Stimulated activated CD4-positive, alpha-beta T cell treated with anti-CD3 and anti-CD28 coated beads, TNF-alpha, amount 100 ng/mL, for 48 hours (primary cell): ENCODE measurements around the gene IRAK1BP1.
"Not testable (repeated sequence)": the region's sequence is repeated elsewhere in the genome, so short reads cannot be mapped to it uniquely, and the experiment has no call there.

Experiments used
- DNase-seq, 3 donors: peaks; one replicate each; pipeline ENCODE4 v3.0.0-alpha.2; 2020; ENCODE audit warnings: low read depth in 3 of 3

The IRAK1BP1 gene

DNA sequence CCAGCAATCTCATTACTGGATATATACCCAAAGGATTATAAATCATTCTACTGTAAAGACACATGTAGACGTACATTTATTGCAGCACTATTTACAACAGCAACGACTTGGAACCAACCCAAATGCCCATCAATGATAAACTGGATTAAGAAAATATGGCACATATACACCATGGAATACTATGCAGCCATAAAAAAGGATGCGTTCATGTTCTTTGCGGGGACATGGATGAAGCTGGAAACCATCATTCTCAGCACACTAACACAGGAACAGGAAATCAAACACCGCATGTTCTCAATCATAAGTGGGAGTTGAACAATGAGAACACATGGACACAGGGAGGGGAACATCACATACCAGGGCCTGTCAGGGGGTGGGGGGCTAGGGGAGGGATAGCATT is 22.6 kb downstream of the IRAK1BP1 start:
- DNase-seq: not testable (repeated sequence)

DNA sequence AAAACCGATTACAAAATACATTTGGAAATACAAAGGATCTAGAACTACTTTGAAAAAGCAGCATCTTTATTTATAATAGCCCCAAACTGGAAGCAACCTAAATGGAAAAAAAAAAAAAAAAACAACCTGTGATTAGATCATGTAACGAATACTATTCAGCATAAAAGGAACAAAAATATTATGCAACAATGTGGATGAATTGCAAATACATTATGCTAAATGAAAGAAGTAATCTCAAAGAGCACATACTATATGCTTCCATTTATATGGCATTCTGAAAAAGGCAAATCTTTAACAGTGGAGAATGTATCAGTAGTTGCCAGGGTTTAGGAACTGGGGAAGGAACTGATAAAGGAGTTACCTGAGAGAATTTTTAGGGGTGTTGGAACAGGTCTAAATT is 28.9 kb downstream of the IRAK1BP1 start:
- DNase-seq: no peak

DNA sequence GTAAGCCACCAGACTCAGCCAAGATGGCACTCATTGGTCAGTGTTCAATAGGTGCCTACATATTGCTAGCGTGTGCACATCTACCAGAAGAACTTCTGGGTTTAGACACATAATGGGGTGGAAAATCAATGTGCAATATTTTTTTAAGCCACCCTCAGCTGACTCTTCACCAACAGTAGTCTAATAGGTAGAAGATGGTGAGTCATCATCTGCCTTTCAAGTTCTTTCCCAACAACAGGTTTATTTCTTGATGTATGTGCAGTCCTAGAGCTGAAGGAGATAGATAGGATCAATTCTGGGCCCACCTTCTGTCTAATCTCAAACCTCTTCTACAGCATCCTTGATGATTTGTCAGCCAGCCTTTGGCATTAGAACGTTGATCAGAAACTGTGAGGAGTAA is 41.3 kb downstream of the IRAK1BP1 start:
- DNase-seq: no peak

DNA sequence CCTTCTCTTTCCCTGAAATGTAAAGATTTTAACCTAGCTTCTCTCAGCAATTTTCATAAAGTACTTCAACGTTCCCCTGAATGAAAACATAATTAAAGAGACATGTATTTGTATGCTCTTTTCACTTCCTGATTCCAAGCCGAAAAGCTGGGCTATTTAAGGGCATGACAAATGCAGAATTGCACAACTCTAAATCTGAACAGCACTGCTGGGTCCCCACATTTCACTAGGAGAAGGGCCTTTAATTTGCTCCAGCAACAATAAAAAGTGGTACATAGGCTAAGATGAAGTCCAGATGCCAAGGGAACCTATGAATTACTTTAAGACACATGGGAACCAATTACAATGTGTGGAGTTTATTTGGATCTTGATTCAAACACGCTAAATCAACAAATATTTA is 42.0 kb downstream of the IRAK1BP1 start:
- DNase-seq: no peak

DNA sequence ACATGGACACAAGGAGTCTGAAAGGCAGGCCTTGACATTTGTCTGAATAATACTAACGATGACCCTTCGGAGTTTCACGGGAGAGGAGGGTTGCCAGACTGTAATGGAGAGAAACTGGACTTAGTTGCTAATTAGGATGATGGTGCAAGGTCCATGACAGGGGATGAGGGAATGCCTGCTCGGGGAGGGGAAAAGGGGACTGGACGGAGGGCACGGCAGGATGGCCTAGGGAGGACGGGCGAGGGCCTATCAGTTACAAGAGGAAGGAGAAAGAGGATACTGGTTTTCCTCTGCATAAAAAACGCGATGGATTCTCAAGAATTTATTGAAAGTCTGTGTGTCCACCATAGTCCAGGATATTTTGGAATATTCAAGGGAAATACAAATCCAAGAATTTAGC is 42.7 kb downstream of the IRAK1BP1 start:
- no peak for DNase-seq

DNA sequence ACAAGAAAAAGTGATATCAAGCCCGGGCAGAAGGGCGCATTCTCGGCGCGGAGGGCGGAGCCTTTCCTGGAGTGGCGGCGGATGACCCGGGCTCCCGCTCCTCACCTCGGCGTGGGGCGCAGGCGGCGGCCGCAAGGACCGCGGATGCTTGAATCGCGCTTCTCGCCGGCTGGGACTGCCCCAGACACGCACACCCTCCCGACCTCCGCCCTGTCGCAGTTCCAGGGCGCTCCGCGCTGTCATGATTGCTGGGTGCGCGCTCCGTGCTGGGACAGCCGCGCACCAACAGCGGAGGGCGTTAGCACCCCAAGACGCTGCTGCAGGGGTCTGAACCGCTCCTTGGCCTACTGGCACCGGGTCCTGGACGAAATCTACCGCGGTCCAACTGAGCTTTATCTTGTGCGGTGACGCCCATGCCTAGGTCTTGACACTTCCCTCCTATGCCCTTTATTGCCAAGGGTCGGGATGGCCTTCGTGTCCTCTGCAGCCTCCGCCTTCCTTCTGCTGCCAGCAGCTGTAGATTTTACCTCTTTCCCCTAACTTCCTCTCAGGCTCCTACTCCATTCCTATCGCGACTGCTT is 43.3 kb downstream of the IRAK1BP1 start:
- peak in 2 of 3 donors; percentile 3 to 21 for DNase-seq

DNA sequence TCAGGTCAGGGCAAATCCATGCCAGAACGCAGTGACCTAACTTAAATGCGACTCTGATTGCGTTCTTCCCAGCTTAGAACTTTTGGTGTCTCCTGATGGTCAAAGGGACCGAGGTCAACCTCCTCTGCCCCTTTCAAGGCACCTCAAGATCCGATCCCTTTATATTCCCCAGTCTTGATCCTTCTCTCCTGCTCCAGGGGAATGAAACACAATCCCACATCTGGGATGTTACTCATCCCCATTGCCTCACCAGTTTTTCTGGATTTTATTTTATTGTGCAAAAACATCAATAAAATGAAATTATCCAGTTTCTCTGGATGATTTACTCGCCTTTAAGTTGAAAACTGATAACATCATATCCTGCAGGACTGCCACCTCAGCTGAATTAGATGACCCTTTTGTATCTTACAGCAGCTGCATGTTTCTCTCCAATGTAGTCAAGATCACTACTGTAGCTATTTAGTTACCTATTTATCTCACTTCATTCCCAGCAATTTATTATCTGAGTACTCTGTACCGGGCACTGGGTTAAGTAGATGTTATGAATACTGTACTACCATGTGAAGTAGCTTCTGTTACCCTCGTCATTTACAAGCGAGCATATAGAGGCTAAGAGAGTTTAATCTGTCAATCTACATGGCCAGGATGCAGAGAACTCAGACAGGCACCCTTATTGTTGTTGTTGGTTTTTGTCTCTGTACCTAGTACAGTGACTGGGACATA is 44.0 kb downstream of the IRAK1BP1 start:
- DNase-seq: no peak

DNA sequence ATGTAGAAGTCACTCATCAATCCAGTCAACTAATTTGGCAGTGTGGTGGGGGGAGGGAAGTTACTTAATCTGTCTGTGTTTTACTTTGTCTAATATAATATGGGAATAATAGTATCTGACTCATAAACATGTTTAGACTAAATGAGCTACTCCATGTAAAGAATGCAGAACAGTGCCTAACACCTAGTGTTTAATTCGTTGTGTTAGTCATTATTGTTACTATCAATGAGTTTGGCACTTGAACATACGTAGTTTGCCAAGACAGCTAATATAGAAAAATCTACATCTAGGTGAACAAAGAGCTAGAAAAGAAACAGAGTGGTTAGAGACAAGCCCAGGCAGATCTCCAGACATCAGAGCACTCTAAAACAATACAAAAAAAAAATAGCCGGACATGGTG is 49.1 kb downstream of the IRAK1BP1 start:
- DNase-seq: no peak

DNA sequence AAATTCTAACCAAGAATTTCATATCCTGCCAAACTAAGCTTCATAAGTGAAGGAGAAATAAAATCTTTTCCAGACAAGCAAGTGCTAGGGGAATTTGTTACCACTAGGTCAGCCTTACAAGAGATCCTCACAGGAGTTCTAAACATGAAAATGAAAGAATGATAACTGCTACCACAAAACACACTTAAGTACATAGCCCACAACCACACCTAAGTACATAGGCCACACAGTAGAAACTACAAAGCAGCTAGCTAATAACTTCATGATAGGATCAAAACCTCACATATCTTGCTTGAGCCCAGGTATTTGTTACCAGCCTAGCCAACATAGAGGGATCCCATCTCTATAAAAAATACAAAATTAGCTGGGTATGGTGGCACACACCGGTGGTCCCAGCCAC is 50.4 kb downstream of the IRAK1BP1 start:
- DNase-seq: no peak

DNA sequence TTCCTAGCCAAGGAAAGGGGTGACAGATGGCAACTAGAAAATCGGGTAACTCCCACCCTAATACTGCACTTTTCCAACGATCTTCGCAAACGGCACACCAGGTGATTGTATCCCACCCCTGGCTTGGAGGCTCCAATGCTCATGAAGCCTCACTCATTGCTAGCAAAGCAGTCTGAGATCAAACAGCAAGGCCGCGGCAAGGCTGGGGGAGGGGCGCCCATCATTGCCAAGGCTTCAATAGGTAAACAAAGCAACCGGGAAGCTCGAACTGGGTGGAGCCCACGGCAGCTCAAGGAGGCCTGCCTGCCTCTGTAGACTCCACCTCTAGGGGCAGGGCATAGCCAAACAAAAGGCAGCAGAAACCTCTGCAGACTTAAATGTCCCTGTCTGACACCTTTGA is 53.8 kb downstream of the IRAK1BP1 start:
- not testable (repeated sequence) for DNase-seq

DNA sequence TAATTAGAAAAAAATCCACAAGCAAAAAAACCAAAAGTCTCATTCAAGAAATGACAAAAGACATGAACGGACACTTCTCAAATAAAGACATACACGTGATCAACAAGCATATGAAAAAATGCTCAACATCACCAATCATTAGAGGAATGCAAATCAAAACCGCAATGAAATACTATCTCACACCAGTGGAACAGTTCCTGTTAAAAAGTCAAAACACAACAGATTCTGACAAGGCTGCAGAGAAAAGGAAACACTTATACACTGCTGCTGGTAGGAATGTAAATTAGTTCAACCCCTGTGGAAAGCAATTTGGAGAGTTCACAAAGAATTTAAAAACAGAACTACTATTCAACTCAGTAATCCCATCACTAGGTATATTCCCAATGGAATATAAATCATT is 58.0 kb downstream of the IRAK1BP1 start:
- DNase-seq: no peak

DNA sequence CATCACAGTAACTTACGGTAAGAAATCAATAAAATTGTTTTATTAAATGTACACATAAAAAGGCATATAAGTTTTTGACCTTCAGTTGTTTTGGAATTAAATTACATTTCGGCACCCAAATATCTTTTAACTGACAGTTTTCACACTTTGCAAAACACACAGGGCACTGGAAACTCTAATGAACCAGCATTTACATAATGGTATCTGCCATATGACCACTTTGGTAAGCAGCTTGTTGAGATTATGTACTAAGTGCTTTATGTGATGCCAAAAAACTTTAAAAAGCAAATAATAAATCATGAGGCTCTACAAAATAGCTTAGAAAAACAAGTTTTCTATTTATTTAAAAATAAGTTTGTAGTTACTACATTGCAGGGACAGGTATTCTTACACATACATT is 68.2 kb downstream of the IRAK1BP1 start:
- no peak for DNase-seq

DNA sequence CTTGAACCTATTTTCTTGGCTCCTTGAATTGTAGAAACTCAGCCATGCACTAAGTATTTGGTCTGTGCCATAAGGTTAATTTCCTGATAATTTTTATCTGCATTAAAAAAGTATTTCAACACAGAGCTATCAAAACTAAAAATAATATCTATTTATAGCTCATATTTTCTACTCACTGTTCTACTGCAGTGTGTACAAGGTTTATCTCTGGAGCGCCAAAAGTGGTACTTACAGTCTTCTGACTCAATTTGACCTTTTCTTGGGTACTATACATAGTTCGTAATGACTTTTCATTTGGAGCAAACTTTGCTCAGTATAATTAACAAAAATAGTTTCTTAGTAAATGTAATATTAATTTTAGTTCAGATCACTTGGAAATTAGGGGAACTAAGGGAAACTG is 69.2 kb downstream of the IRAK1BP1 start:
- no peak for DNase-seq

DNA sequence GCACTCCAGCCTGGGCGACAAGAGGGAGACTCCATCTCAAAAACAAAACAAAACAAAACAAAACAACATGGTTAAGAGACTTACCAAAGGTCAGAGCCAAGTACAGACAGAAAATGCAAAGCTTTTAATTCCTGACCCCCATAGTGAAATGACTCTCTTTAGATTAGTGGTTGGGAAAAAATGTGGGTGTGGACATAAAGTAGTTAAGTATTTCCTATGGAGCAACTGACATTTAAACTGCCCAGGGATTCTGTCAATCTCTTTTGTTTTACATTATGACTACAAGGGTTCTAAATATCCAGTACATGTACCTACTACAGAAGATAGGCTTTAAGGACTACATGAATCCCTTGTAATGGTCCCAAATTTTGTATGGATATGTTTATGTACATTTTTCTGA is 75.1 kb downstream of the IRAK1BP1 start:
- no peak for DNase-seq

DNA sequence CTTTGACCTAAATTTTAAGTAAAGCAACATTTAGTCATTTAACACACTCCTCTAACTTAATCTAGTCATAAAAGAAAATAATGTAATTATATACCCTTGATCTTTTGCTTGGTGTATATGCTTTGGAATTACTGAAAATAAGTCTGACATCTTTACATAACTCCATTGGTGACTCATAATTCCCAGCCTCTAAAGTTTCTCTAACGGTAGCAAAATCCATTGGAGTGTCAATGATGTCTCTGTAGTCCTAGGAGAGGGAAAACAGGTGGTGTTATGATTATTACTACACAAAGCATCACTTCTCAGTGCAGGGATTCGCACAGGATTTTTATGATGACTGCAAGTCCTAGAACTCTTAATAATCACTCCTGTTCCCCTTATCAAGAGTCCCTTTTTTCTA is 80.2 kb downstream of the IRAK1BP1 start:
- DNase-seq: no peak

DNA sequence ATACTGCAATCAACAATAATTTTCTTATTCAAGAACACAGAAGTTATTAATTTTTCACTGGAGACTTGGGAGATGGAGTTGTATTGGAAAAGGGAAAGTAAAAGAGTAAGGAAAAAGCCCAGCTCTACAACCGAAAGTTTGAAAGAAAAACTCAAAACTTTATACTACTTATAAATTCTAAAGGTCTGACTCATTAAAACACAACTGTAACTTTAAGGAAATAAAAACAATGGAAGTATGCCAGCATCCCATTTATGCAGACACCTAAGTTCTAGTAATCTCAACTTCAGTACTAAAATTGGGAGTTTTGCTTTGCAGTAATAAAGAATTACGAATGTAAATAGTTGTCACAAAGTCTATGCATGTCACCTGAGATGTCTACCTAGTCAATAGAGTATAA is 80.6 kb downstream of the IRAK1BP1 start:
- no peak for DNase-seq

DNA sequence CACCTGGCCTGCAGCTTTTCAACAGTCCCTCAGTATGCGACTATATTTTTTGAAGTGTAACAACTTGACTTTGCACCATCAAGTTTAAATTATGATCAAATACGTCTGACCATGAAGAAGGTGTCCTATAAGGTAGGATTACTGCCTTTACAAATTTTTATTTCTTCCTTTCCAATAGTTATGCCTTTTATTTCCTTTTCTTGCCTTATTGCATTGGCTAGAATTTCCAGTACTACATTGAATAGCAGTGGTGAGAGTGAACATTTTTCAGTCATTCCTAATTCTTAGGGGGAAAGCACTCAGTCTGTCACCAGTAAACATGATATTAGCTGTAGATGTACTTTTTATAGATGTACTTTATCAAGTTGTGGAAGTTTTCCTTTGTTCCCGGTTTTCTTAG is 81.4 kb downstream of the IRAK1BP1 start:
- DNase-seq: no peak

DNA sequence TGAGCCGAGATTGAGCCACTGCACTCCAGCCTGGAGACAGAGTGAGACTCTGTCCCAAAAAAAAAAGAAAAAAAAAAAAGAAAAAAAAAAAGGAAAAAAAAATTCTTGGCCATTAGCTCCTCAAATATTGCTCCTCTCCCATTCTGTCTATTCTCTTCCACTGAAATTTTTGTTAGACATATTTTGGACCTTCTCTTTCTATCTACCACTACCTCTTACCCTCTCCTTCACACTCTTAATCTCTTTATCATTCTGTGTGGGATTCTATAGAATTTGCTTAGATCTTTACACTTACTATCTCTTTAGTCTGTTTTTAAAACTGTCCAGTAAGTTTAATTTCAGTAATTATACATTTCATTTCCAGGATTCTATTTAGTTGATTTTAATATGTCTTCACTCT is 85.0 kb downstream of the IRAK1BP1 start:
- no peak for DNase-seq
